ENCODE data around the gene EHMT1. TPM values are rescaled to one million over a fixed set of nuclear protein-coding genes. Genes with fewer than 3 reads are reported as not detected.
A peak's percentile ranks its signal among the peaks of the same experiment; 100 is the strongest.

The EHMT1 gene
- total and polyA plus RNA-seq, 2 of the 13 experiments (the other 11 are each of a cell fraction or from before 2014, with no cell fraction given) = 23.0 to 27.1 TPM

DNA sequence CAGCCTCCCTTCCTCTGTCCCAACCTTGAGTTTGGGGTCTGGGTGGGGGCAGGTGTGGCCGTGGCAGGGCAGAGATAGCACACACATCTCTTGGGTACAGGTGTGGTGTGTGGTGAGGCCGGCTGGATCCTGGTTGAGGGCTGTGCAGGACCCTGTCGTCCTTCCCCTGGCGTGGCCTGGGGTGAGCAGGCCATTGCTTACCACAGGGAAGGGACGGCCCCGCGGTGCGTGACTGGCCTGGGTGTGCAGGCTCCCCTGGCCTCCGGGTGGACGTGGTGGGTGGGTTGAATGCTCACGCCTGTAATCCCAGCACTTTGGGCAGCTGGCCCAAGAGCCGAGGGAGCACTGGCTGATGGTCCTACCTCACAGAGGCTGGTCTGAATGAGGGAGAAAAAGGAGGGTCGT is 12.1 kb upstream of the EHMT1 start (continued):
- TF ChIP-seq, protein P1, sequence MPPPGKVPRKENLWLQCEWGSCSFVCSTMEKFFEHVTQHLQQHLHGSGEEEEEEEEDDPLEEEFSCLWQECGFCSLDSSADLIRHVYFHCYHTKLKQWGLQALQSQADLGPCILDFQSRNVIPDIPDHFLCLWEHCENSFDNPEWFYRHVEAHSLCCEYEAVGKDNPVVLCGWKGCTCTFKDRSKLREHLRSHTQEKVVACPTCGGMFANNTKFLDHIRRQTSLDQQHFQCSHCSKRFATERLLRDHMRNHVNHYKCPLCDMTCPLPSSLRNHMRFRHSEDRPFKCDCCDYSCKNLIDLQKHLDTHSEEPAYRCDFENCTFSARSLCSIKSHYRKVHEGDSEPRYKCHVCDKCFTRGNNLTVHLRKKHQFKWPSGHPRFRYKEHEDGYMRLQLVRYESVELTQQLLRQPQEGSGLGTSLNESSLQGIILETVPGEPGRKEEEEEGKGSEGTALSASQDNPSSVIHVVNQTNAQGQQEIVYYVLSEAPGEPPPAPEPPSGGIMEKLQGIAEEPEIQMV (CRISPR knock-in tag; IDR thresholded peaks at IDR 0.05; ENCODE audit: low read depth) = no peak
- no peak for TF ChIP-seq KLF15 (CRISPR knock-in tag; IDR thresholded peaks at IDR 0.05; ENCODE audit: borderline replicate concordance)
- TF ChIP-seq, protein P2, sequence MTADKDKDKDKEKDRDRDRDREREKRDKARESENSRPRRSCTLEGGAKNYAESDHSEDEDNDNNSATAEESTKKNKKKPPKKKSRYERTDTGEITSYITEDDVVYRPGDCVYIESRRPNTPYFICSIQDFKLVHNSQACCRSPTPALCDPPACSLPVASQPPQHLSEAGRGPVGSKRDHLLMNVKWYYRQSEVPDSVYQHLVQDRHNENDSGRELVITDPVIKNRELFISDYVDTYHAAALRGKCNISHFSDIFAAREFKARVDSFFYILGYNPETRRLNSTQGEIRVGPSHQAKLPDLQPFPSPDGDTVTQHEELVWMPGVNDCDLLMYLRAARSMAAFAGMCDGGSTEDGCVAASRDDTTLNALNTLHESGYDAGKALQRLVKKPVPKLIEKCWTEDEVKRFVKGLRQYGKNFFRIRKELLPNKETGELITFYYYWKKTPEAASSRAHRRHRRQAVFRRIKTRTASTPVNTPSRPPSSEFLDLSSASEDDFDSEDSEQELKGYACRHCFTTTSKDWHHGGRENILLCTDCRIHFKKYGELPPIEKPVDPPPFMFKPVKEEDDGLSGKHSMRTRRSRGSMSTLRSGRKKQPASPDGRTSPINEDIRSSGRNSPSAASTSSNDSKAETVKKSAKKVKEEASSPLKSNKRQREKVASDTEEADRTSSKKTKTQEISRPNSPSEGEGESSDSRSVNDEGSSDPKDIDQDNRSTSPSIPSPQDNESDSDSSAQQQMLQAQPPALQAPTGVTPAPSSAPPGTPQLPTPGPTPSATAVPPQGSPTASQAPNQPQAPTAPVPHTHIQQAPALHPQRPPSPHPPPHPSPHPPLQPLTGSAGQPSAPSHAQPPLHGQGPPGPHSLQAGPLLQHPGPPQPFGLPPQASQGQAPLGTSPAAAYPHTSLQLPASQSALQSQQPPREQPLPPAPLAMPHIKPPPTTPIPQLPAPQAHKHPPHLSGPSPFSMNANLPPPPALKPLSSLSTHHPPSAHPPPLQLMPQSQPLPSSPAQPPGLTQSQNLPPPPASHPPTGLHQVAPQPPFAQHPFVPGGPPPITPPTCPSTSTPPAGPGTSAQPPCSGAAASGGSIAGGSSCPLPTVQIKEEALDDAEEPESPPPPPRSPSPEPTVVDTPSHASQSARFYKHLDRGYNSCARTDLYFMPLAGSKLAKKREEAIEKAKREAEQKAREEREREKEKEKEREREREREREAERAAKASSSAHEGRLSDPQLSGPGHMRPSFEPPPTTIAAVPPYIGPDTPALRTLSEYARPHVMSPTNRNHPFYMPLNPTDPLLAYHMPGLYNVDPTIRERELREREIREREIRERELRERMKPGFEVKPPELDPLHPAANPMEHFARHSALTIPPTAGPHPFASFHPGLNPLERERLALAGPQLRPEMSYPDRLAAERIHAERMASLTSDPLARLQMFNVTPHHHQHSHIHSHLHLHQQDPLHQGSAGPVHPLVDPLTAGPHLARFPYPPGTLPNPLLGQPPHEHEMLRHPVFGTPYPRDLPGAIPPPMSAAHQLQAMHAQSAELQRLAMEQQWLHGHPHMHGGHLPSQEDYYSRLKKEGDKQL (CRISPR knock-in tag; IDR thresholded peaks at IDR 0.05; ENCODE audit: low read depth) = no peak
- TF ChIP-seq PRMT3 (CRISPR knock-in tag; IDR thresholded peaks at IDR 0.05; ENCODE audit: borderline replicate concordance, low read depth) = no peak
- no peak for TF ChIP-seq ZNF333 (CRISPR knock-in tag; IDR thresholded peaks at IDR 0.05; ENCODE audit: borderline replicate concordance)
- no peak for TF ChIP-seq ZNF709 (CRISPR knock-in tag; IDR thresholded peaks at IDR 0.05)
- TF ChIP-seq ZNF615 (CRISPR knock-in tag; IDR thresholded peaks at IDR 0.05; ENCODE audit: borderline replicate concordance) = no peak
- TF ChIP-seq ZBTB3 (CRISPR knock-in tag; IDR thresholded peaks at IDR 0.05; ENCODE audit: borderline replicate concordance, low read depth) = no peak
- TF ChIP-seq, protein P3, sequence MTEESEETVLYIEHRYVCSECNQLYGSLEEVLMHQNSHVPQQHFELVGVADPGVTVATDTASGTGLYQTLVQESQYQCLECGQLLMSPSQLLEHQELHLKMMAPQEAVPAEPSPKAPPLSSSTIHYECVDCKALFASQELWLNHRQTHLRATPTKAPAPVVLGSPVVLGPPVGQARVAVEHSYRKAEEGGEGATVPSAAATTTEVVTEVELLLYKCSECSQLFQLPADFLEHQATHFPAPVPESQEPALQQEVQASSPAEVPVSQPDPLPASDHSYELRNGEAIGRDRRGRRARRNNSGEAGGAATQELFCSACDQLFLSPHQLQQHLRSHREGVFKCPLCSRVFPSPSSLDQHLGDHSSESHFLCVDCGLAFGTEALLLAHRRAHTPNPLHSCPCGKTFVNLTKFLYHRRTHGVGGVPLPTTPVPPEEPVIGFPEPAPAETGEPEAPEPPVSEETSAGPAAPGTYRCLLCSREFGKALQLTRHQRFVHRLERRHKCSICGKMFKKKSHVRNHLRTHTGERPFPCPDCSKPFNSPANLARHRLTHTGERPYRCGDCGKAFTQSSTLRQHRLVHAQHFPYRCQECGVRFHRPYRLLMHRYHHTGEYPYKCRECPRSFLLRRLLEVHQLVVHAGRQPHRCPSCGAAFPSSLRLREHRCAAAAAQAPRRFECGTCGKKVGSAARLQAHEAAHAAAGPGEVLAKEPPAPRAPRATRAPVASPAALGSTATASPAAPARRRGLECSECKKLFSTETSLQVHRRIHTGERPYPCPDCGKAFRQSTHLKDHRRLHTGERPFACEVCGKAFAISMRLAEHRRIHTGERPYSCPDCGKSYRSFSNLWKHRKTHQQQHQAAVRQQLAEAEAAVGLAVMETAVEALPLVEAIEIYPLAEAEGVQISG (CRISPR knock-in tag; IDR thresholded peaks at IDR 0.05) = no peak
- no peak for TF ChIP-seq BRCA1 (CRISPR knock-in tag; IDR thresholded peaks at IDR 0.05)
- TF ChIP-seq ZNF598 (CRISPR knock-in tag; IDR thresholded peaks at IDR 0.05; ENCODE audit: borderline replicate concordance) = no peak; the same call in 1 of the 2 replicates
- no peak for TF ChIP-seq STAG1 (CRISPR knock-in tag; IDR thresholded peaks at IDR 0.05)
- TF ChIP-seq RORA (CRISPR knock-in tag; IDR thresholded peaks at IDR 0.05) = no peak
- peak; percentile 23; the same call in 1 of the 2 replicates for TF ChIP-seq ZNF780A (CRISPR knock-in tag; IDR thresholded peaks at IDR 0.05)
- TF ChIP-seq TCF7L2 (IDR thresholded peaks at IDR 0.05; ENCODE audit: low read depth, low read length) = no peak
- TF ChIP-seq, protein P4, sequence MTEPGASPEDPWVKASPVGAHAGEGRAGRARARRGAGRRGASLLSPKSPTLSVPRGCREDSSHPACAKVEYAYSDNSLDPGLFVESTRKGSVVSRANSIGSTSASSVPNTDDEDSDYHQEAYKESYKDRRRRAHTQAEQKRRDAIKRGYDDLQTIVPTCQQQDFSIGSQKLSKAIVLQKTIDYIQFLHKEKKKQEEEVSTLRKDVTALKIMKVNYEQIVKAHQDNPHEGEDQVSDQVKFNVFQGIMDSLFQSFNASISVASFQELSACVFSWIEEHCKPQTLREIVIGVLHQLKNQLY (CRISPR knock-in tag; IDR thresholded peaks at IDR 0.05) = no peak
- no peak for TF ChIP-seq CBFB (CRISPR knock-in tag; IDR thresholded peaks at IDR 0.05)
- peak; percentile 14; the same call in 1 of the 2 replicates for TF ChIP-seq SALL1 (CRISPR knock-in tag; IDR thresholded peaks at IDR 0.05)
- TF ChIP-seq KAT7 (CRISPR knock-in tag; IDR thresholded peaks at IDR 0.05; ENCODE audit: borderline replicate concordance) = no peak
- no peak for TF ChIP-seq NFYC (CRISPR knock-in tag; IDR thresholded peaks at IDR 0.05)
- TF ChIP-seq GABPB1 (CRISPR knock-in tag; IDR thresholded peaks at IDR 0.05) = 0 out of 2 replicates have a peak, but pooled peaks have one; percentile 5
- TF ChIP-seq ATM (IDR thresholded peaks at IDR 0.05; ENCODE audit: borderline replicate concordance) = no peak

All from HepG2 (cell line).